ENCODE measurements around the gene PPP5C. TPM values are rescaled to one million over a fixed set of nuclear protein-coding genes. Genes with fewer than 3 reads are reported as not detected.
"Not testable (repeated sequence)": the region's sequence is repeated elsewhere in the genome, so short reads cannot be mapped to it uniquely, and the experiment has no call there.

Gene PPP5C
- total RNA-seq, 1 donor, result 11.6 TPM

- Histone ChIP-seq H3K4me3 (ENCODE audit: low read length) (no peak overlapping the region), H3K4me1 (ENCODE audit: insufficient read depth, low read length) (no peaks in the 10 kb centered on the region), H3K9me3 (ENCODE audit: low read depth, low read length) (no peaks in the 10 kb centered on the region), H3K27me3 (ENCODE audit: insufficient read depth, low read length) (no peaks in the 10 kb centered on the region)
These were observed 47.5 kb downstream of the PPP5C start for GRCh38 chr19:46394402-46394797.

GRCh38 chr19:46397801-46398479, 51.1 kb downstream of the PPP5C start:
- H3K27me3 ChIP-seq (ENCODE audit: insufficient read depth, low read length); H3K9me3 ChIP-seq (ENCODE audit: low read depth, low read length); H3K4me1 ChIP-seq (ENCODE audit: insufficient read depth, low read length); H3K4me3 ChIP-seq (ENCODE audit: low read length): not testable (repeated sequence)

GRCh38 chr19:46402725-46403124, 55.8 kb downstream of the PPP5C start:
- Histone ChIP-seq H3K4me3 (ENCODE audit: low read length) (no peak overlapping the region), H3K27me3 (ENCODE audit: insufficient read depth, low read length) (peaks cover 34% of the 10 kb centered on the region), H3K9me3 (ENCODE audit: low read depth, low read length) (no peaks in the 10 kb centered on the region), H3K4me1 (ENCODE audit: insufficient read depth, low read length) (peaks cover 15% of the 10 kb centered on the region)

- Histone ChIP-seq H3K4me1 (ENCODE audit: insufficient read depth, low read length) (peaks cover 15% of the 10 kb centered on the region), H3K4me3 (ENCODE audit: low read length) (no peak overlapping the region), H3K9me3 (ENCODE audit: low read depth, low read length) (no peaks in the 10 kb centered on the region), H3K27me3 (ENCODE audit: insufficient read depth, low read length) (peaks cover 43% of the 10 kb centered on the region)
These were observed 57.3 kb downstream of the PPP5C start for GRCh38 chr19:46404055-46404752.

- Histone ChIP-seq H3K27me3 (ENCODE audit: insufficient read depth, low read length) (peaks cover 45% of the 10 kb centered on the region), H3K4me3 (ENCODE audit: low read length) (no peak overlapping the region), H3K4me1 (ENCODE audit: insufficient read depth, low read length) (peaks cover 15% of the 10 kb centered on the region), H3K9me3 (ENCODE audit: low read depth, low read length) (no peaks in the 10 kb centered on the region)
These were observed 58.0 kb downstream of the PPP5C start for GRCh38 chr19:46404753-46405468.

- Histone ChIP-seq H3K9me3 (ENCODE audit: low read depth, low read length) (no peaks in the 10 kb centered on the region), H3K27me3 (ENCODE audit: insufficient read depth, low read length) (peaks cover 54% of the 10 kb centered on the region), H3K4me3 (ENCODE audit: low read length) (no peak overlapping the region), H3K4me1 (ENCODE audit: insufficient read depth, low read length) (peaks cover 15% of the 10 kb centered on the region)
These were observed 60.1 kb downstream of the PPP5C start for GRCh38 chr19:46406976-46407375.

GRCh38 chr19:46407856-46408663, 61.2 kb downstream of the PPP5C start:
- no peak overlapping the region for H3K4me3 ChIP-seq (ENCODE audit: low read length)
- no peaks in the 10 kb centered on the region for H3K9me3 ChIP-seq (ENCODE audit: low read depth, low read length)
- H3K27me3 ChIP-seq (ENCODE audit: insufficient read depth, low read length), result peaks cover 60% of the 10 kb centered on the region
- peaks cover 15% of the 10 kb centered on the region for H3K4me1 ChIP-seq (ENCODE audit: insufficient read depth, low read length)

- Histone ChIP-seq H3K27me3 (ENCODE audit: insufficient read depth, low read length) (peaks cover 65% of the 10 kb centered on the region), H3K4me1 (ENCODE audit: insufficient read depth, low read length) (peaks cover 14% of the 10 kb centered on the region)
These were observed 61.8 kb downstream of the PPP5C start for GRCh38 chr19:46408664-46409039.

GRCh38 chr19:46409191-46409590, 62.3 kb downstream of the PPP5C start:
- H3K4me1 ChIP-seq (ENCODE audit: insufficient read depth, low read length), result peaks cover 8% of the 10 kb centered on the region
- H3K9me3 ChIP-seq (ENCODE audit: low read depth, low read length), result no peaks in the 10 kb centered on the region
- peaks cover 65% of the 10 kb centered on the region for H3K27me3 ChIP-seq (ENCODE audit: insufficient read depth, low read length)
- H3K4me3 ChIP-seq (ENCODE audit: low read length), result no peak overlapping the region

More at GRCh38 chr19:46408664-46409039, 61.8 kb downstream of the PPP5C start:
- Histone ChIP-seq H3K4me3 (ENCODE audit: low read length) (no peak overlapping the region), H3K9me3 (ENCODE audit: low read depth, low read length) (no peaks in the 10 kb centered on the region)

- Histone ChIP-seq H3K9me3 (ENCODE audit: low read depth, low read length) (no peaks in the 10 kb centered on the region), H3K27me3 (ENCODE audit: insufficient read depth, low read length) (peaks cover 60% of the 10 kb centered on the region)
These were observed 63.6 kb downstream of the PPP5C start for GRCh38 chr19:46410205-46411087.

GRCh38 chr19:46411088-46411924, 64.4 kb downstream of the PPP5C start:
- Histone ChIP-seq H3K9me3 (ENCODE audit: low read depth, low read length) (no peaks in the 10 kb centered on the region), H3K4me3 (ENCODE audit: low read length) (no peak overlapping the region), H3K4me1 (ENCODE audit: insufficient read depth, low read length) (no peaks in the 10 kb centered on the region), H3K27me3 (ENCODE audit: insufficient read depth, low read length) (peaks cover 58% of the 10 kb centered on the region)

More at GRCh38 chr19:46410205-46411087, 63.6 kb downstream of the PPP5C start:
- Histone ChIP-seq H3K4me1 (ENCODE audit: insufficient read depth, low read length) (no peaks in the 10 kb centered on the region), H3K4me3 (ENCODE audit: low read length) (no peak overlapping the region)

GRCh38 chr19:46411925-46412649, 65.2 kb downstream of the PPP5C start:
- H3K4me3 ChIP-seq (ENCODE audit: low read length), result no peak overlapping the region
- no peaks in the 10 kb centered on the region for H3K4me1 ChIP-seq (ENCODE audit: insufficient read depth, low read length)
- no peaks in the 10 kb centered on the region for H3K9me3 ChIP-seq (ENCODE audit: low read depth, low read length)
- H3K27me3 ChIP-seq (ENCODE audit: insufficient read depth, low read length), result peaks cover 63% of the 10 kb centered on the region

Measured in mononuclear cell (primary cell).